H9 (cell line): ENCODE measurements around the gene FAF1. TPM values are rescaled to one million over a fixed set of nuclear protein-coding genes. Genes with fewer than 3 reads are reported as not detected.

Source experiments
- DNase-seq: peaks from one replicate; pipeline ENCODE4 v3.0.0-alpha.2; 2017
- H2AFZ ChIP-seq: one replicate; pipeline ENCODE4 v1.6.1; 2013; ENCODE audit warnings: mild to moderate bottlenecking, low read length, control low read depth, moderate library complexity
- H2AK5ac ChIP-seq: 2 replicates; pipeline ENCODE4 v1.6.1; 2013; ENCODE audit warnings: low read length, control low read depth, mixed read lengths; ENCODE audit not compliant: insufficient read length
- H2BK120ac ChIP-seq: one replicate; pipeline ENCODE4 v1.6.1; 2013; ENCODE audit warnings: low read depth, mild to moderate bottlenecking, low read length, control low read depth, inconsistent platforms; ENCODE audit not compliant: poor library complexity, severe bottlenecking
- H2BK12ac ChIP-seq: 2 replicates; pipeline ENCODE4 v1.6.1; 2013; ENCODE audit warnings: low read length, control low read depth, mixed read lengths, low read depth; ENCODE audit not compliant: insufficient read length
- H2BK15ac ChIP-seq: 2 replicates; pipeline ENCODE4 v1.6.1; 2013; ENCODE audit warnings: low read depth, low read length, control low read depth
- H2BK20ac ChIP-seq: one replicate; pipeline ENCODE4 v1.6.1; 2013; ENCODE audit warnings: low read depth, mild to moderate bottlenecking, low read length, control low read depth, inconsistent platforms; ENCODE audit not compliant: poor library complexity, severe bottlenecking
- H2BK5ac ChIP-seq: 2 replicates; pipeline ENCODE4 v1.6.1; 2013; ENCODE audit warnings: low read length, control low read depth, mixed read lengths; ENCODE audit not compliant: insufficient read length
- H3K14ac ChIP-seq: 2 replicates; pipeline ENCODE4 v1.6.1; 2013; ENCODE audit warnings: low read length, control low read depth; ENCODE audit not compliant: insufficient read depth
- H3K18ac ChIP-seq: 2 replicates; pipeline ENCODE4 v1.6.1; 2013; ENCODE audit warnings: low read depth, mild to moderate bottlenecking, mixed read lengths, low read length, control low read depth; ENCODE audit not compliant: insufficient read length
- H3K23ac ChIP-seq: 2 replicates; pipeline ENCODE4 v1.6.1; 2013; ENCODE audit warnings: low read length, control low read depth, mixed read lengths, low read depth; ENCODE audit not compliant: insufficient read length
- H3K23me2 ChIP-seq: 2 replicates; pipeline ENCODE4 v1.6.1; 2013; ENCODE audit warnings: low read depth, mild to moderate bottlenecking, mixed read lengths, low read length, control low read depth; ENCODE audit not compliant: insufficient read length, poor library complexity, severe bottlenecking
- H3K27ac ChIP-seq: 2 replicates; pipeline ENCODE4 v1.5.1; 2013; ENCODE audit warnings: low read length, control low read depth, mixed read lengths, low read depth; ENCODE audit not compliant: insufficient read length
- H3K27me3 ChIP-seq: 2 replicates; pipeline ENCODE4 v1.6.1; 2013; ENCODE audit warnings: low read length, control low read depth, inconsistent platforms; ENCODE audit not compliant: insufficient read depth
- H3K4ac ChIP-seq: 2 replicates; pipeline ENCODE4 v1.6.1; 2013; ENCODE audit warnings: low read depth, mild to moderate bottlenecking, control low read depth, inconsistent platforms, low read length, moderate library complexity
- H3K4me1 ChIP-seq: 2 replicates; pipeline ENCODE4 v1.6.1; 2013; ENCODE audit warnings: low read length, control low read depth, inconsistent platforms; ENCODE audit not compliant: insufficient read depth
- H3K4me2 ChIP-seq: 2 replicates; pipeline ENCODE4 v1.6.1; 2013; ENCODE audit warnings: low read length, control low read depth, mixed read lengths; ENCODE audit not compliant: insufficient read length, insufficient read depth
- H3K56ac ChIP-seq: 2 replicates; pipeline ENCODE4 v1.6.1; 2013; ENCODE audit warnings: low read depth, mild to moderate bottlenecking, mixed read lengths, low read length, control low read depth; ENCODE audit not compliant: insufficient read length
- H3K79me1 ChIP-seq: 2 replicates; pipeline ENCODE4 v1.6.1; 2013; ENCODE audit warnings: low read depth, mild to moderate bottlenecking, moderate library complexity, low read length, control low read depth, inconsistent platforms; ENCODE audit not compliant: insufficient read depth, poor library complexity, severe bottlenecking
- H3K79me2 ChIP-seq: 2 replicates; pipeline ENCODE4 v1.6.1; 2013; ENCODE audit warnings: low read length, control low read depth, inconsistent platforms; ENCODE audit not compliant: insufficient read depth
- H3K9ac ChIP-seq: 2 replicates; pipeline ENCODE4 v1.6.1; 2013; ENCODE audit warnings: low read length, control low read depth, mixed read lengths; ENCODE audit not compliant: insufficient read length; ENCODE audit errors: extremely low read depth
- H3K9me3 ChIP-seq: one replicate; pipeline ENCODE4 v1.6.1; 2013; ENCODE audit warnings: low read depth, low read length, inconsistent platforms; ENCODE audit not compliant: control insufficient read depth
- H3T11ph ChIP-seq: one replicate; pipeline ENCODE4 v1.6.1; 2013; ENCODE audit warnings: mild to moderate bottlenecking, low read length, control low read depth, inconsistent platforms
- H4K20me1 ChIP-seq: one replicate; pipeline ENCODE4 v1.6.1; 2013; ENCODE audit not compliant: control insufficient read depth, insufficient read length, insufficient read depth
- H4K5ac ChIP-seq: 2 replicates; pipeline ENCODE4 v1.6.1; 2013; ENCODE audit warnings: low read depth, mild to moderate bottlenecking, mixed read lengths, low read length, control low read depth; ENCODE audit not compliant: insufficient read length
- H4K8ac ChIP-seq: replicated peaks from 2 replicates; pipeline ENCODE4 v1.6.1; 2013; ENCODE audit warnings: low read length, control low read depth, mixed read lengths, low read depth; ENCODE audit not compliant: insufficient read length
- H4K91ac ChIP-seq: 2 replicates; pipeline ENCODE4 v1.6.1; 2013; ENCODE audit warnings: low read depth, mild to moderate bottlenecking, moderate library complexity, mixed read lengths, low read length, control low read depth; ENCODE audit not compliant: insufficient read length
- H3K27ac Mint-ChIP-seq, 3 experiments: 2 replicates in 2 of 3; 3 replicates in 1 of 3; pipeline ENCODE4 v1.8.0; 2020 to 2021; ENCODE audit warnings: mixed read lengths in 3 of 3, mild to moderate bottlenecking in 1 of 3, moderate library complexity in 1 of 3
- H3K27me3 Mint-ChIP-seq: 2 replicates; pipeline ENCODE4 v1.8.0; 2021; ENCODE audit warnings: low read depth, mild to moderate bottlenecking, moderate library complexity, mixed read lengths
- H3K36me3 Mint-ChIP-seq, 3 experiments: 2 replicates in 2 of 3; 3 replicates in 1 of 3; pipeline ENCODE4 v1.8.0; 2020 to 2021; ENCODE audit warnings: low read depth in 3 of 3, mixed read lengths in 3 of 3; ENCODE audit not compliant: insufficient read depth in 1 of 3
- H3K4me1 Mint-ChIP-seq, 2 experiments: 2 replicates each; pipeline ENCODE4 v1.8.0; 2020; ENCODE audit warnings: mixed read lengths in 2 of 2
- H3K4me3 Mint-ChIP-seq, 2 experiments: 2 replicates in 1 of 2; 3 replicates in 1 of 2; pipeline ENCODE4 v1.8.0; 2020 to 2021; ENCODE audit warnings: mild to moderate bottlenecking in 2 of 2, mixed read lengths in 2 of 2, moderate library complexity in 1 of 2
- H3K9me3 Mint-ChIP-seq, 2 experiments: 2 replicates in 1 of 2; 3 replicates in 1 of 2; pipeline ENCODE4 v1.8.0; 2020; ENCODE audit warnings: mild to moderate bottlenecking in 2 of 2, mixed read lengths in 2 of 2, moderate library complexity in 1 of 2
- CTCF ChIP-seq: fragments of 200-600 bp; sonication (generic); conservative IDR thresholded peaks from 3 replicates; pipeline ENCODE4 v1.8.0; 2021; ENCODE audit warnings: antibody characterized with exemption, mild to moderate bottlenecking
- WGBS: extraction: QIAGEN DNeasy Blood & Tissue Kit; methylation state at CpG from one replicate; pipeline ENCODE4 v1.1.7; 2013; ENCODE audit warnings: missing lambda C conversion rate, low lambda C conversion rate, mixed read lengths; ENCODE audit not compliant: insufficient read length; ENCODE audit errors: extremely low coverage; 5-methylcytosine and 5-hydroxymethylcytosine counted together
- total RNA-seq: library from RNA; stranded (reverse); gene quantifications from 2 replicates; pipeline ENCODE4 v1.2.1, GENCODE V29; 2021

The FAF1 gene
- total RNA-seq, 1 experiment from 2014 or later = 60.8 TPM

- peaks cover 9% of the 10 kb centered on the region; the same call in 1 of the 2 replicates for H3K79me2 ChIP-seq
- DNase-seq = no peak
- no peak overlapping the region for H2BK15ac ChIP-seq
- no peaks in the 10 kb centered on the region for H3K9me3 ChIP-seq
- H3K23ac ChIP-seq = no peak overlapping the region
- H3K56ac ChIP-seq = no peak overlapping the region
- H3K9ac ChIP-seq = peak overlapping the region; percentile 81
- H4K8ac ChIP-seq = no peak overlapping the region
- no peak for TF ChIP-seq CTCF
- H3K18ac ChIP-seq = peak overlapping the region; percentile 5
- H4K91ac ChIP-seq = no peak overlapping the region
- no peak overlapping the region for H2AK5ac ChIP-seq
- no peaks in the 10 kb centered on the region; the same call in 1 of the 2 replicates for H3K4me1 ChIP-seq
- H2BK12ac ChIP-seq = no peak overlapping the region
- H3K79me1 ChIP-seq = peaks cover 6% of the 10 kb centered on the region
- no peak overlapping the region for H2BK120ac ChIP-seq
- peak overlapping the region; percentile 99 for H3K4me2 ChIP-seq
- H3K27ac ChIP-seq = no peak overlapping the region
- no peaks in the 10 kb centered on the region for H4K20me1 ChIP-seq
- no peak overlapping the region for H3K14ac ChIP-seq
- no peaks in the 10 kb centered on the region for H3K36me3 Mint-ChIP-seq
- H2BK5ac ChIP-seq = no peak overlapping the region
- H2AFZ ChIP-seq = peak overlapping the region; percentile 92
- H3T11ph ChIP-seq = no peak overlapping the region
- peaks cover 11% of the 10 kb centered on the region for H3K23me2 ChIP-seq
- WGBS = 100% methylated on average over 4 of the region's 38 CpGs
- no peak overlapping the region for H4K5ac ChIP-seq
- no peak overlapping the region for H2BK20ac ChIP-seq
- H3K4me3 Mint-ChIP-seq = peak overlapping the region; percentile 87 to 91
- peak overlapping the region; percentile 51 to 91 (median 75); a peak in 6 of 7 replicates for H3K27ac Mint-ChIP-seq
- H3K9me3 Mint-ChIP-seq = no peaks in the 10 kb centered on the region; a peak in 1 of 5 replicates
- H3K4ac ChIP-seq = no peak overlapping the region
- H3K27me3 Mint-ChIP-seq = peaks cover 11% of the 10 kb centered on the region
- H3K4me1 Mint-ChIP-seq = peaks cover 12 to 14% of the 10 kb centered on the region in 2 experiments; a peak in 3 of 4 replicates
- H3K27me3 ChIP-seq = no peaks in the 10 kb centered on the region
Observed at GRCh38 chr1:50959303-50959912, 659 bp downstream of the FAF1 start.
